ENCODE measurements around the gene MT1F.
"Not testable (repeated sequence)": the region's sequence is repeated elsewhere in the genome, so short reads cannot be mapped to it uniquely, and the experiment has no call there.

MT1F gene

DNA sequence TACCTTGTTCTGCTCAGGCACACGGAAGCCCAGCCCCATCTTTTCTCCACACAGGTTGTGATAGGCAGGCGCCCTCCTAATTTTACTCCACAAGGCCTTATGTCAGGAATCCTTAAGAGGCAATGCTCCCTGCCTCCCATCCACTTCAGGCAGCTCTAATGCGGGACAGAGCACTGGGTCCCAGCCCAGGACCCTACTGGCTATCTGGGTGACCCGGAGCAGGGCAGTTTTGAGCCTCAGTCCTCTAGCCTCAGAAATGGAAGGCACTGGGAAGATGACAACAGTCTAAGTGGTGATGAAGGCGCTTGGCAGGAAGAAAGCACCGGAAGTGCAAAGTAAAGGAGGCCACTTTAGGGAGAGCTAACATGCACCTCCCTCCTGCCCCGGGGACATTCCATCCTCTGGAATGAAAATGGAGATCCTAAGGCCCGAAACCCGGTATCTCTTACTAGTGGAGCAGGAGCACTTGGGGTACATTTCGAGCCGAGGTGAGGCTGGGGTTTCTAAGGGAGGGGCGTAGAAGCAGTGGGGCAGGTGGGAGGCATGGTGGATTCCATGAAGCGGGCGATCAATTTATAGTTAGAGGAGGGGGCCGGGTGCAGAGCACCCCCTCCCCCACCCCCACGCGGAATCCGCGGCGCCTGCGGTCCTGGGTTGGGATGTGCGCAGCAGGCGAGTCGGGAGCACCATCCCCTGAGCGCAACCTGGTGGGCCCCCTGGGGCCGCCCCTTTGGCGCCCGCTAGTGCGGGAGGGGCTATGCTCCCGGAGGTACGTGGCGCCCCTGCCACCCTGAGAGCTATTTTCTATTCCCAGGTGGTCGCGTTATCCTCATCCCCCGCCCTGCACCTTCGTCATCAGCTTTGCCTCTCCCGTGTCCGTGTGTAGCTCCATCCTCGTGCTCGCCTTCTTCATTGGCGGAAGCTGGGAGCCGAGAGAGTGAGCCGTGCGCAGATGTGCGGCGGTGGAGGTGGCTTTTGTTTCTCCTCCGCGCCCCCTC is 4.9 kb downstream of the MT1F start:
- Mint-ChIP-seq H3K27ac (peak overlapping the region; percentile 78 to 80), H3K4me1 (ENCODE audit: low read depth in 2 of 2) (peaks cover 18 to 25% of the 10 kb centered on the region in 2 donors), H3K4me3 (peak overlapping the region; percentile 83 to 85), H3K36me3 (ENCODE audit: insufficient read depth) (peaks cover 2% of the 10 kb centered on the region), H3K9me3 (no peaks in the 10 kb centered on the region), H3K27me3 (peaks cover 9 to 51% of the 10 kb centered on the region in 2 donors)
- ATAC-seq (replicated peaks) (peak; percentile 65), DNase-seq (no peak)

- H3K27ac Mint-ChIP-seq: no peak overlapping the region
- H3K9me3 Mint-ChIP-seq: no peaks in the 10 kb centered on the region
- ATAC-seq (replicated peaks): no peak
- no peak for DNase-seq
- no peaks in the 10 kb centered on the region for H3K36me3 Mint-ChIP-seq (ENCODE audit: insufficient read depth)
- H3K4me3 Mint-ChIP-seq: no peak overlapping the region
- H3K4me1 Mint-ChIP-seq (ENCODE audit: low read depth in 2 of 2): peaks cover 21 to 23% of the 10 kb centered on the region in 2 donors
- peaks cover 27 to 70% of the 10 kb centered on the region in 2 donors for H3K27me3 Mint-ChIP-seq
Observed at GRCh38 chr16:56664506-56664905, 6.7 kb downstream of the MT1F start.

DNA sequence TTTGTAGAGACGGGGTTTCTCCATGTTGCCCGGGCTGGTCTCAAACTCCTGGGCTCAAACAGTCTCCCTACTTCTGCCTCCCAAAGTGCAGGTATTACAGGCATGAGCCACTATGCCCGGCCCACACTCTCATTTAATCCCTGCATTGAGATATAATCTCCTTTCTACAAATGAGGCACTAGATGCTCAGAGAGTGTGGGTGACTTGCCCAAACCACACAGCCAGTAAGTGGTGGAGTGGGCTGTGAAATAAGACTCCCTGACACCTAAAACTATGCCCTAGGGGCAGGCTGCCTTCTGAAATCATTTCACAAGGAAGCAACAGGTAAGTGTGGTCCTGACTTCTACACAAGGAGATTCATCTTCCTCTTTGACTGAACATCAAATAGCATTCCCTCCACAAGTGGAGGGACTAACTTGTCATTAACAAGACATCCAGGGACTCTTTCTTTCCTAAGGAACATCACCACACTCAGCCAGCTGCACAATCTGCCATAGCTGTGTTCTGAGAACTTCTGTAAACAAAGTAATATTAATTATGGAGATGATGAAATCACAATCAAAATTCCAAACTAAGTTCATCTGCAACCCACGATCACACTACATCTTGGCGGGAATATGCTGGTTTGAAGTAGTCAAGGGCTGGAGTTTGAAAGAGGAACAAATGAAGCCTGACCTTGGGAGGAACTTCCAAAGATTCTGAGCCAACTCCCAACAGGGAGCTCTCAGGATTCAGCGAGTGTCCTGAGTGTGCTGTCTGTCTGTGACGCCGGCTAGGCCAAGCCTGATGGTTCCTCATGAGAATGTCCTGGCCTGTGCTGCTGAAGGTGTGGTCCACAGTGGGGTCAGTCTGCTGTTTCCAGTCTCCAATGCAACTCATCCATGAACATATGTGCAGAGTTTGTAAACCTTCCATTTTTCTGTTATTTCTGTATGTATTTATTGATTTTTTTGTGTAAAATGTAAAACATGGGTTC is 7.8 kb downstream of the MT1F start:
- H3K36me3 Mint-ChIP-seq (ENCODE audit: insufficient read depth); H3K9me3 Mint-ChIP-seq; ATAC-seq (replicated peaks); H3K4me3 Mint-ChIP-seq; DNase-seq; H3K27ac Mint-ChIP-seq: not testable (repeated sequence)
- H3K4me1 Mint-ChIP-seq (ENCODE audit: low read depth in 2 of 2): peaks cover 24 to 26% of the 10 kb centered on the region in 2 donors
- H3K27me3 Mint-ChIP-seq: peaks cover 35 to 80% of the 10 kb centered on the region in 2 donors

DNA sequence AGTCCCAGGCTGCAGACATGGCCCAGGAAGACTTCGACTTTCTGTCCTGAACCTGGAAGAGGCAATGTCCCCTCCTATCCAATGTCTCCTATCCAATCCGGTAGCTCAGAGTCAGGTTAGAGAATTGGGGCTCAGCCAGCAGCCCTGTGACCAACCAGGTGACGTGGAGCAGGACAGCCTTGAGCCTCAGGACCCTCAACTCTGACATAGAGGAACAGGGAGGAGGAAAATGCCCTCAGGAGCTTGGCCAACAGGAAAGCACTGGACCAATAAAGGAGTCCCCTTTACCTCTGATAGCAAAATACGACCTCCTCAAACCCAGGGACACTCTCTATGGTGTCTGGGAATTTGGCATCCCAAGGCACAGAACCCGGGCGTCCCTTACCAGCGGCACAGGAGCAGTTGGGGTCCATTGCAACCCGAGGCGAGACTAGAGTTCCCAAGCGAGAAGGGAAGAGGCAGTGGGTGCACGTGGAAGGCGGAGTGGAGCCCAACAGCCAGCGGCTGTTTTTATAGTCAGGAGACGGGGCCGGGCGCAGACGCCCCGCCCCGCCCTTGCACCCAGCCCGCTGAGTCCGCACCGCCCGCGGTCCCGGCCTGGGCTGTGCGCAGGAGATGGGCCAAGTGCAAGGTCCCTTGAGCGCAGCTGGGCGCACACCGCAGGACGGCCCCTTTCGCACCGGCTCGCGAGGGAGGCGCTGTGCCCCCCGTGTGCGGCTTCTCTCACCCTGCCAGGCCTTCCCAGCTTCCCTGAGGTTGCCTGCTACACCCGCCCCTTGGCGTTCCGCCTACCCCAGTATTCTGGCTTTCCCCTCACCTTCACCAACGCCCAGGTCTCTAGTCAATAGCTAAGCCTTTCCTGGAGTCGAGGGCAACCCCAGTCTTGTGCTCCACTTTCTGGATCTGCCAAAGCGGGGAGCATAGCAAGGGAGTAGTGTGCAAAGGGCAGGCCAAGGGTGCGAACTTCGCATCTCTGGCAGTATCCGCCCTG is 10.1 kb downstream of the MT1F start, which contains the start of gene MT1G:
TSS of gene MT1G (minus strand) at position 485 of the 991 bp plus-strand sequence. CDS start at position 413, 72 bp downstream.
- Mint-ChIP-seq H3K27ac (no peak within 1 kb of the TSS), H3K4me3 (peak within 1 kb of the TSS in 1 of 2 donors; percentile 37), H3K9me3 (no peaks in the 10 kb centered on the region), H3K36me3 (ENCODE audit: insufficient read depth) (no peaks in the 10 kb centered on the region), H3K27me3 (peaks cover 44 to 93% of the 10 kb centered on the region in 2 donors), H3K4me1 (ENCODE audit: low read depth in 2 of 2) (peaks cover 14 to 17% of the 10 kb centered on the region in 2 donors)
- peak in 1 of 3 experiments; percentile 23 for DNase-seq
- ATAC-seq (replicated peaks): peak; percentile 84

GRCh38 chr16:56669005-56669839 is 11.5 kb downstream of the MT1F start, which contains the start of gene MT1H:
TSS of gene MT1H (plus strand) at chr16:56669814. CDS start at chr16:56669885, 71 bp downstream.
- ATAC-seq (replicated peaks) (no peak), DNase-seq (no peak)
- Mint-ChIP-seq H3K4me1 (ENCODE audit: low read depth in 2 of 2) (peaks cover 10 to 13% of the 10 kb centered on the region in 2 donors), H3K4me3 (peak within 1 kb of the TSS; percentile 21 to 45), H3K27me3 (peaks cover 44 to 95% of the 10 kb centered on the region in 2 donors), H3K36me3 (ENCODE audit: insufficient read depth) (no peaks in the 10 kb centered on the region), H3K9me3 (no peaks in the 10 kb centered on the region), H3K27ac (no peak within 1 kb of the TSS)

DNA sequence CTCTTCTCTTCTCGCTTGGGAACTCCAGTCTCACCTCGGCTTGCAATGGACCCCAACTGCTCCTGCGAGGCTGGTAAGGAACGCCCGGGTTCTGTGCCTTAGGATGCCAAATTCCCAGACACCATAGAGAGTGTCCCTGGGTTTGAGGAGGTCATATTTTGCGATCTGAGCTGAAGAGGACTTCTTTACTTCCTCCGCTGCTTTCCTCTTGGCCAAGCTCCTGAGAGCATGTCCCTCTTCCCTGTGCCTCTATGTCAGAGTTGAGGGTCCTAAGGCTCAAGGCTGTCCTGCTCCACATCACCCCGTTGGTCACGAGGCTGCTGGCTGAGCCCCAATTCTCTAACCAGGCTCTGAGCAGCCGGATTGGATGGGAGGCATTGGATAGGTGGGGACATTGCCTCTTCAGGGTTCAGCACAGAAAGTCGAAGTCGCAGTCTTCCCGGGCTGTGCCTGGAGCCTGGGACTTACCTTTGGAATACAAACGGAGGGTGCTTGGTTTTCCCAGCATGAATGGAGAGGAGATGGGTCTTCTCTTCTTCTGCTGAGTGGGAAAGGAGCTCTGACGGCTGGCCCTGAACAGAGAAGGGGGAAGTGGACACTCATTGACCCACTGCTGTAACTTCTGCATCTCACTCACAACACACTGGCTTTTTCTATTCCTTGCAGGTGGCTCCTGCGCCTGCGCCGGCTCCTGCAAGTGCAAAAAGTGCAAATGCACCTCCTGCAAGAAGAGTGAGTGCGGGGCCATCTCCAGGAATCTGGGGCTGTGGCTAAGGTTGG is 12.3 kb downstream of the MT1F start:
- H3K4me3 Mint-ChIP-seq: peak overlapping the region; percentile 21 to 45
- ATAC-seq (replicated peaks): no peak
- no peaks in the 10 kb centered on the region for H3K36me3 Mint-ChIP-seq (ENCODE audit: insufficient read depth)
- peaks cover 46 to 95% of the 10 kb centered on the region in 2 donors for H3K27me3 Mint-ChIP-seq
- H3K9me3 Mint-ChIP-seq: no peaks in the 10 kb centered on the region
- no peak overlapping the region for H3K27ac Mint-ChIP-seq
- peaks cover 10 to 13% of the 10 kb centered on the region in 2 donors for H3K4me1 Mint-ChIP-seq (ENCODE audit: low read depth in 2 of 2)
- no peak for DNase-seq

DNA sequence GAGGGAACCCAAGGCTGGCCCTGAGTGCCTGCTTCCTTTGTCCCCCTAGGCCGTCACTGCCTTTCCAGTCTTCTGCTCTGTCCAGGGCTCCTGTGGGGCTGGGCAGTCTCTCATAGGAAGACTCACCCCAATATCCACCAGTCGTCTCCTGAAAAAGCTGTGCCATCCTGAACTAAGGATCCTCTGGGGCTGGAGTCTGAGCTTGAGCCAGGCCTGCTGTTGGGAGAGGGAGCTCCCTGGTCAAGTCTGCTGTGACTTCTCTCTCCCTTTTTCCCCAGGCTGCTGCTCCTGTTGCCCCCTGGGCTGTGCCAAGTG is 12.8 kb downstream of the MT1F start:
- no peak overlapping the region for H3K27ac Mint-ChIP-seq
- DNase-seq: no peak
- ATAC-seq (replicated peaks): no peak
- H3K4me1 Mint-ChIP-seq (ENCODE audit: low read depth in 2 of 2): peaks cover 14 to 18% of the 10 kb centered on the region in 2 donors
- H3K4me3 Mint-ChIP-seq: no peak overlapping the region
- H3K27me3 Mint-ChIP-seq: peaks cover 52 to 95% of the 10 kb centered on the region in 2 donors
- H3K9me3 Mint-ChIP-seq: no peaks in the 10 kb centered on the region
- no peaks in the 10 kb centered on the region for H3K36me3 Mint-ChIP-seq (ENCODE audit: insufficient read depth)

GRCh38 chr16:56671691-56672090 is 13.9 kb downstream of the MT1F start:
- ATAC-seq (replicated peaks); H3K36me3 Mint-ChIP-seq (ENCODE audit: insufficient read depth): not testable (repeated sequence)

GRCh38 chr16:56672171-56672570 is 14.4 kb downstream of the MT1F start:
- not testable (repeated sequence) for H3K9me3 Mint-ChIP-seq; H3K27ac Mint-ChIP-seq; DNase-seq; ATAC-seq (replicated peaks); H3K4me3 Mint-ChIP-seq; H3K36me3 Mint-ChIP-seq (ENCODE audit: insufficient read depth)
- peaks cover 50 to 96% of the 10 kb centered on the region in 2 donors for H3K27me3 Mint-ChIP-seq
- H3K4me1 Mint-ChIP-seq (ENCODE audit: low read depth in 2 of 2): peaks cover 19 to 22% of the 10 kb centered on the region in 2 donors

More at GRCh38 chr16:56671691-56672090, 13.9 kb downstream of the MT1F start:
- peaks cover 50 to 98% of the 10 kb centered on the region in 2 donors for H3K27me3 Mint-ChIP-seq
- H3K4me3 Mint-ChIP-seq, H3K9me3 Mint-ChIP-seq, DNase-seq, H3K27ac Mint-ChIP-seq: not testable (repeated sequence)
- H3K4me1 Mint-ChIP-seq (ENCODE audit: low read depth in 2 of 2): peaks cover 19 to 22% of the 10 kb centered on the region in 2 donors

DNA sequence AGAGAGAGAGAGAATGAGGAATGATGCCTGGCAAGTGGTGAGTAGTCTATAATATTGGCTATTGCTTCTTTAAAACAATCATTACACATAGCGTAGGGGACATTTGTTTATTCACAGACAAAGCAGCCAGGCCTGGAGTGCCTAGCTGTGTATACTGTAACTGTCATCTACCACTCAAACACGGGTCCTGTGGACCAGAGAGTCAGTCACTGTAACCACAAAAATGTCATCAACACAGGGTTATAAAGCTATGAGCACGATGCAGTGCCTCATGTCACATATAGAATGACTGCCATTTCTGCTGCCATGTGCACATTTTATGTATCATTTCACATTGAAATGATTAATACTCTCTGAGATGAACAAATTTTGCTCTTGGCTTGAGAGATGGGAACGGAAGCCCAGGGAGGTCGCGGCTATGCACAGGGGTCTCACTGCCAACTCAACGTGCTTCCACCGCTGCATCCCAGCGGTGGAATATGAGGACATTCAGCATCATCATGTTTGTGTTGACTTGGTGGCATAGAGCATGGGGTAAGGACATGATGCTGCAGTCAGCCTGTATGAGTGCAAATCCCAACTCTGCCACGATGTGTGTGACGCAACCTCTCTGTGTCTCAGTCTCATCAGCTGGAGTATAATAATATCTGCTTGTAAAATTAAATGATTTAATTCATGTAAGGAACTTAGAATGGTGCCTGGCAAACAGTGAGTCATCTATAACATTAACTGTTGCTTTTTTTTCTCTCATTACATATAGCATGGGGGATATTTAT is 15.2 kb downstream of the MT1F start:
- H3K27ac Mint-ChIP-seq: no peak overlapping the region
- H3K4me3 Mint-ChIP-seq: no peak overlapping the region
- no peak for ATAC-seq (replicated peaks)
- peaks cover 42 to 88% of the 10 kb centered on the region in 2 donors for H3K27me3 Mint-ChIP-seq
- no peaks in the 10 kb centered on the region for H3K36me3 Mint-ChIP-seq (ENCODE audit: insufficient read depth)
- no peaks in the 10 kb centered on the region for H3K9me3 Mint-ChIP-seq
- H3K4me1 Mint-ChIP-seq (ENCODE audit: low read depth in 2 of 2): peaks cover 19 to 22% of the 10 kb centered on the region in 2 donors
- DNase-seq: no peak

All from effector memory CD8-positive, alpha-beta T cell (primary cell).